ENCODE results near the gene EMSY. TPM values are rescaled to one million over a fixed set of nuclear protein-coding genes. Genes with fewer than 3 reads are reported as not detected.

EMSY gene
- total RNA-seq, 1 experiment from 2014 or later = 52.4 TPM

DNA sequence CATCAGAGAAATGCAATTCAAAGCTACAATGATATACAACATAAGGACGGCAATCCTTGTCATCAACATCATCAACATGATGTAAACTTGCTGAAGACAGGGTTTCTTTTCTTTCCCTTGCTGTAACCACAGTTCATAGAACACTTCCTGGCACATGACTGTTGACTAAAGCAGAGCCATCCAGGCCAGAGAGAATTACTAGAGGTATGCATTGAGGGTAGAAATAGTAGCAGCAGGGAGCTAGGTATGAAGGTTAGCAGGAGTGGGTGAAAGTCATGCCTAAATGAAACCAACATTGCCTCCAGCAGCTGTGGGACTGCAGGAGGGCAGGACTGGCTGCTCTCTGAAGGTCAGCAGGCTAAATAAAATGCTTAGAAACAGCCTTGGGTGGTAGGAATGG is 122.0 kb downstream of the EMSY start:
- H3K27ac ChIP-seq (ENCODE audit: low read depth, low read length, poor library complexity, severe bottlenecking) = no peak overlapping the region
- H3K9me3 ChIP-seq (ENCODE audit: low read depth, low read length, poor library complexity, severe bottlenecking) = no peaks in the 10 kb centered on the region
- TF ChIP-seq, protein P1, sequence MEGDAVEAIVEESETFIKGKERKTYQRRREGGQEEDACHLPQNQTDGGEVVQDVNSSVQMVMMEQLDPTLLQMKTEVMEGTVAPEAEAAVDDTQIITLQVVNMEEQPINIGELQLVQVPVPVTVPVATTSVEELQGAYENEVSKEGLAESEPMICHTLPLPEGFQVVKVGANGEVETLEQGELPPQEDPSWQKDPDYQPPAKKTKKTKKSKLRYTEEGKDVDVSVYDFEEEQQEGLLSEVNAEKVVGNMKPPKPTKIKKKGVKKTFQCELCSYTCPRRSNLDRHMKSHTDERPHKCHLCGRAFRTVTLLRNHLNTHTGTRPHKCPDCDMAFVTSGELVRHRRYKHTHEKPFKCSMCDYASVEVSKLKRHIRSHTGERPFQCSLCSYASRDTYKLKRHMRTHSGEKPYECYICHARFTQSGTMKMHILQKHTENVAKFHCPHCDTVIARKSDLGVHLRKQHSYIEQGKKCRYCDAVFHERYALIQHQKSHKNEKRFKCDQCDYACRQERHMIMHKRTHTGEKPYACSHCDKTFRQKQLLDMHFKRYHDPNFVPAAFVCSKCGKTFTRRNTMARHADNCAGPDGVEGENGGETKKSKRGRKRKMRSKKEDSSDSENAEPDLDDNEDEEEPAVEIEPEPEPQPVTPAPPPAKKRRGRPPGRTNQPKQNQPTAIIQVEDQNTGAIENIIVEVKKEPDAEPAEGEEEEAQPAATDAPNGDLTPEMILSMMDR (conservative IDR thresholded peaks at IDR 0.05; ENCODE audit: low read depth, low read length) = no peak
- no peak for TF ChIP-seq EZH2 (IDR thresholded peaks at IDR 0.05; ENCODE audit: borderline replicate concordance, low read depth, low read length, poor library complexity, severe bottlenecking)
- POLR2A ChIA-PET (ENCODE audit: low non-redundant PET) = no interaction called here
- no peak overlapping the region for H3K4me3 ChIP-seq (ENCODE audit: low read depth, low read length, poor library complexity, severe bottlenecking)
- no peaks in the 10 kb centered on the region for H3K36me3 ChIP-seq (ENCODE audit: insufficient read depth, low read length, poor library complexity, severe bottlenecking)
- BruUV-seq (replicated peaks) = no TSS peak
- no peaks in the 10 kb centered on the region for H3K4me1 ChIP-seq (ENCODE audit: insufficient read depth, low read length, poor library complexity, severe bottlenecking)
- H3K27me3 ChIP-seq (replicated peaks; ENCODE audit: insufficient read depth, low read depth, low read length, poor library complexity) = no peaks in the 10 kb centered on the region
- CTCF ChIA-PET = no interaction called here
- intact Hi-C loops (cut with micrococcal nuclease; ENCODE audit: unreplicated experiment) = no loop called here
- DNase-seq (ENCODE audit: low spot score) = no peak

- POLR2A ChIA-PET (ENCODE audit: low non-redundant PET) = interaction anchor here (0.7 kb wide), 1 partner anchor 98 kb away, joined by 6 read pairs; no protein-coding TSS in a partner anchor
Observed at GRCh38 chr11:76567261-76567660, 122.4 kb downstream of the EMSY start.

GRCh38 chr11:76568139-76568538 is 123.3 kb downstream of the EMSY start:
- H3K27me3 ChIP-seq (replicated peaks; ENCODE audit: insufficient read depth, low read depth, low read length, poor library complexity) = no peaks in the 10 kb centered on the region
- no TSS peak for BruUV-seq (replicated peaks)
- DNase-seq (ENCODE audit: low spot score) = no peak
- intact Hi-C loops (cut with micrococcal nuclease; ENCODE audit: unreplicated experiment) = no loop called here
- H3K27ac ChIP-seq (ENCODE audit: low read depth, low read length, poor library complexity, severe bottlenecking) = no peak overlapping the region
- ChIA-PET CTCF (no interaction called here), POLR2A (ENCODE audit: low non-redundant PET) (no interaction called here)
- no peak overlapping the region for H3K4me3 ChIP-seq (ENCODE audit: low read depth, low read length, poor library complexity, severe bottlenecking)
- H3K9me3 ChIP-seq (ENCODE audit: low read depth, low read length, poor library complexity, severe bottlenecking) = no peaks in the 10 kb centered on the region
- H3K4me1 ChIP-seq (ENCODE audit: insufficient read depth, low read length, poor library complexity, severe bottlenecking) = no peaks in the 10 kb centered on the region
- TF ChIP-seq, protein P1 (conservative IDR thresholded peaks at IDR 0.05; ENCODE audit: low read depth, low read length) = no peak
- TF ChIP-seq EZH2 (IDR thresholded peaks at IDR 0.05; ENCODE audit: borderline replicate concordance, low read depth, low read length, poor library complexity, severe bottlenecking) = no peak
- no peaks in the 10 kb centered on the region for H3K36me3 ChIP-seq (ENCODE audit: insufficient read depth, low read length, poor library complexity, severe bottlenecking)

More at GRCh38 chr11:76567261-76567660, 122.4 kb downstream of the EMSY start:
- H3K4me1 ChIP-seq (ENCODE audit: insufficient read depth, low read length, poor library complexity, severe bottlenecking) = no peaks in the 10 kb centered on the region
- no peaks in the 10 kb centered on the region for H3K36me3 ChIP-seq (ENCODE audit: insufficient read depth, low read length, poor library complexity, severe bottlenecking)
- no peak overlapping the region for H3K27ac ChIP-seq (ENCODE audit: low read depth, low read length, poor library complexity, severe bottlenecking)
- no peaks in the 10 kb centered on the region for H3K9me3 ChIP-seq (ENCODE audit: low read depth, low read length, poor library complexity, severe bottlenecking)
- BruUV-seq (replicated peaks) = no TSS peak
- TF ChIP-seq, protein P1 (conservative IDR thresholded peaks at IDR 0.05; ENCODE audit: low read depth, low read length) = no peak
- no peak overlapping the region for H3K4me3 ChIP-seq (ENCODE audit: low read depth, low read length, poor library complexity, severe bottlenecking)
- DNase-seq (ENCODE audit: low spot score) = no peak
- no peaks in the 10 kb centered on the region for H3K27me3 ChIP-seq (replicated peaks; ENCODE audit: insufficient read depth, low read depth, low read length, poor library complexity)
- intact Hi-C loops (cut with micrococcal nuclease; ENCODE audit: unreplicated experiment) = no loop called here
- CTCF ChIA-PET = no interaction called here
